Activated CD8-positive, alpha-beta memory T cell treated with anti-CD3 and anti-CD28 coated beads for 4 hours (primary cell): Measurements from ENCODE around the gene SH3YL1.
"Not testable (repeated sequence)": the region's sequence is repeated elsewhere in the genome, so short reads cannot be mapped to it uniquely, and the experiment has no call there.

ENCODE experiments used
- DNase-seq, 2 donors: peaks; one replicate each; pipeline ENCODE4 v3.0.0-alpha.2; 2020; ENCODE audit warnings: low read depth in 2 of 2

SH3YL1 gene

DNA sequence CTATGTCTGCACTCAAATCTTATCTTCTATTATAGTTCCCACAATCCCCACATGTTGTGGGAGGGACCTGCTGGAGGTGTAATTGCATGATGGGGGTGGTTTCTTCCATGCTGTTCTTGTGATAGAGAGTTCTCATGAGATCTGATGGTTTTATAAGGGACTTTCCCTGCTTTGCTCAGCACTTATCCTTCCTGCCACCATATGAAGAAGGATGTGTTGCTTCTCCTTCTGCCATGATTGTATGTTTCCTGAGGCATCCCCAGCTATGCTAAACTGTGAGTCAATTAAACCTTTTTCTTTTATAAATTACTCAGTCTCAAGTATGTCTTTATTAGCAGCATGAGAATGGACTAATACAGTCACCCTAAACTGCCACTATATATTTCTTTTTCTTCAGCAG lies 79.1 kb downstream of the SH3YL1 start:
- DNase-seq = no peak

GRCh38 chr2:182509-183122 lies 81.2 kb downstream of the SH3YL1 start:
- DNase-seq = no peak

DNA sequence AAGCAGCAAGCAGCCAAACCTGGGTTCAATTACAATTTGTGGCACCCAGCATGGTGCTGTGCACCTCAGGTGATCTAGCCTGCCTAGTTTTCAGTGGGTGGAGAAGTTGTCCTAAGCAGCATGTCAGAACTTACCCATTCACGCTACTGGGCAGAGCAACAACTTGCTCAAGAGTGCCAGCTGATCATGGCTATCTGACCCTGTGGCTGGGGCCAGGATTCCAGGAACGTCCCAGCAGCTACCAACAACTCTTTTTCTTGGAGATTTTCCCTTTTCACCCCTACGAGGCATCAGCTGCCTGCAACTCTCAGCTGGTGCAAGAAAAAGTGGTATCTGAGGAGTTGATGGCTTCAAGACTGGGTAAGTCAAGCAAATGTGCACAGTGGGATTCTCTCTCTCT lies 83.5 kb downstream of the SH3YL1 start:
- DNase-seq = no peak

- DNase-seq = no peak
Observed at GRCh38 chr2:179886-180285, 83.9 kb downstream of the SH3YL1 start.

DNA sequence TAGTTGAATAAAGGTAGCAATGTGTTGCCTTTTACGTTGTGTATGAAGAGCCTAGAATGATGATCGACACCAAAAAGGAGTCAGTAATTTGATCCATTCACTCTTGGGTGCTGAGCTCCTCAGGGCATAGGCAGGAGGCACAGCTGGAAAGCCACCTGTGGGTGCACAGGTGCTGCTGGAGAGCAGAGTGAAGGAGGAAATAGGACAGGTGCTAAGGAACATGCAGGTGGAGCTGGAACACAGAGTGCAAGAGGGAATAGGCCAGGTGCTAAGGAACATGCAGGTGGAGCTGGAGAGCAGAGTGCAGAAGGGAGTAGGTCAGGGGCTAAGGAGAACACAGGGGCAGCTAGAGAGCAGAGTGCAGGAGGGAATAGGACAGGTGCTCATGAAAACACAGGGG lies 86.1 kb downstream of the SH3YL1 start:
- DNase-seq = no peak

GRCh38 chr2:176917-177316 lies 86.9 kb downstream of the SH3YL1 start:
- no peak for DNase-seq

DNA sequence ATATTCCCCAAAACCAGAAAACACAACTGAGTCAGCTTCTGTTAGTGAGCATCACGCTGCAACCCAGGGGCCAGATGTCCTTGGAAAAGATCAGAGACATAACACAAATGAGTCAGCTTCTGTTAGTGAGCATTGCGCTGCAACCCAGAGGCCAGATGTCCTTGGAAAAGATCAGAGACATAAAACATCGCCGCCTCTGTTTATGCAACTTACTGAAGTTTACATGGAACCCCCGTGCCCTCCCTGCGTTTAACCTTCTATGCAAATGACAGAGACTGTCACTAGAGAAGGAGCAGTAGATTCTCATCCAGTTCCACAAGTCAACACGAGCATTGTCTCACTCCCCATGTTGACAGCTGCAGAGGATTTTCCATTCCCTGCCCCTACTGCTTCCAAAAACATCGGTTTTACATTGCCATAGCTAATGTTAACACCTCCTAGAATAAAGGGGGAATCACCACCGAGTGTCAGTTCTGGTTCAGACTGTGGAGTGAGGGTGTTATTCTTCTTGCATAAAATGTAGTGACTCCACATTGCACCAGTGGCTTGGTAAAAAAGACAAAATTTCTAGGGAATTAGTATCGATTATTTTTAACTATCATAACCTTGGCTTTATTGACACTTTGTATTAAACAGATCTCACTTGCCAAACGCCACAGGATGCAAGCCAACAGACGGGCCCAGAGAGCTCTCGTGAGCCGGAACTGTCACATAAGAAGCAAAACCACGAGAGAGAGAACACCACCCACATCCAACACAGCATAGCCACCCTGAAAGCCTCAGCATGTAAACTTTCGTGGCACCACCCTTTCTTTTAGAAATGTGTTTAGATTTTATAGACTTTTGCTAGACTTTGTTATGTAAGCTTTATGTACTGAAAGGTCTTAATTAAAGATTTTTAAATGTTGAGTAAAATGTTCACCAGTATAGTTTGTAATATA lies 87.7 kb downstream of the SH3YL1 start:
- peak in 1 of 2 donors; percentile 33 for DNase-seq

GRCh38 chr2:175161-175786 lies 88.6 kb downstream of the SH3YL1 start:
- no peak for DNase-seq

DNA sequence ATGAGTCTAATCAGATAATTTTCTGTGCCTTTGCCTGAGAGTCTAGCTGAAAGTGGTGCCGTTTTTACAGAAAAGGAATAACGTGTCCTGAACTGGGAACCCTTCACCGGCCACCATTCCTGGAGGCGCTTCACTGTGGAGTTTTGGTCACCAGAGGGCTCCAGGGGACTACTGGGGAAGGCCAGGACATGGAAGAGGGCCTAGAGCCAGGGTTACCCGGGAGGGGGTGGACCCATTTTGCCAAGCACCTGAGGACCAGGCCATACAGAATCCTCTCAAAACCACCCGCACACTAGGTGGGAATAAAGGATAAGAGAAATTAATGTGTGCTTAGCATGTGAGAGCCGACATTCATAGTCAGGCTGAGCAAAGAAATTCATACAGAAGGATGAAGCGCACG lies 91.7 kb downstream of the SH3YL1 start:
- not testable (repeated sequence) for DNase-seq

DNA sequence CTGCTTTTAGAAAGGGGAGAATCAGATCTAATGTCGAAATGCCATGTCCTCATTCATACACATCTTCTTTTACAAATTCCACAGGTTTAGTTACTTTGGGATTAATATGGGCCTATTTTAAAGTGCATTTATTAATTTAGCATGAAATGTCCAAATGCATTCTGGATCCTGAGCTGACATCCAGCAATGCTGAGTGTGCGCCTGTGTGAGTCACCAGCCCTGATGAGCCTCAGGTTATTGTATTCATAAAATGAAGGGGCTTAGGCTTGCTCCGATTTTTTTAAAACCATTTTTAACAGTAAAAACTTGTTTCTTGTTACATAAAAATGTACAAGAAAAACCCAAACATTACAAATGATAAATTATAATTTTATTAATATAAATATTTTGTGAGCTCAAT lies 94.1 kb downstream of the SH3YL1 start:
- no peak for DNase-seq
